HG03558 (cell line): ENCODE results near the gene EDN2.

Source experiments
- ATAC-seq: cut with Tn5 transposase; IDR thresholded peaks from one replicate; pipeline ENCODE4 v1.9.1; 2021; ENCODE audit warnings: moderate number of reproducible peaks; ENCODE audit not compliant: unreplicated experiment; ENCODE audit errors: extremely low read depth

EDN2 gene

GRCh38 chr1:41500378-41500777, 15.9 kb upstream of the EDN2 start:
- no peak for ATAC-seq

GRCh38 chr1:41499591-41499990, 15.1 kb upstream of the EDN2 start:
- ATAC-seq = no peak

GRCh38 chr1:41498804-41499203, 14.3 kb upstream of the EDN2 start:
- ATAC-seq = no peak

GRCh38 chr1:41498391-41498790, 13.9 kb upstream of the EDN2 start:
- no peak for ATAC-seq

- ATAC-seq = no peak
Observed at GRCh38 chr1:41497461-41498030, 13.1 kb upstream of the EDN2 start.

- no peak for ATAC-seq
Observed at GRCh38 chr1:41497056-41497440, 12.6 kb upstream of the EDN2 start.

GRCh38 chr1:41496080-41497055, 11.9 kb upstream of the EDN2 start:
- ATAC-seq = no peak

- no peak for ATAC-seq
Observed at GRCh38 chr1:41495210-41495948, 10.9 kb upstream of the EDN2 start.

GRCh38 chr1:41494351-41495209, 10.1 kb upstream of the EDN2 start:
- ATAC-seq = no peak

- no peak for ATAC-seq
Observed at GRCh38 chr1:41493626-41494350, 9.3 kb upstream of the EDN2 start.

GRCh38 chr1:41493117-41493536, 8.6 kb upstream of the EDN2 start:
- no peak for ATAC-seq

GRCh38 chr1:41492341-41492848, 7.9 kb upstream of the EDN2 start:
- ATAC-seq = no peak

- ATAC-seq = no peak
Observed at GRCh38 chr1:41490911-41491310, 6.4 kb upstream of the EDN2 start.

- no peak for ATAC-seq
Observed at GRCh38 chr1:41489561-41489960, 5.1 kb upstream of the EDN2 start.

GRCh38 chr1:41488040-41488951, 3.8 kb upstream of the EDN2 start:
- ATAC-seq = no peak

GRCh38 chr1:41487126-41488039, 2.9 kb upstream of the EDN2 start:
- ATAC-seq = no peak
